ENCODE data around the gene ZBTB7C.
A peak's percentile ranks its signal among the peaks of the same experiment; 100 is the strongest.

ZBTB7C gene

DNA sequence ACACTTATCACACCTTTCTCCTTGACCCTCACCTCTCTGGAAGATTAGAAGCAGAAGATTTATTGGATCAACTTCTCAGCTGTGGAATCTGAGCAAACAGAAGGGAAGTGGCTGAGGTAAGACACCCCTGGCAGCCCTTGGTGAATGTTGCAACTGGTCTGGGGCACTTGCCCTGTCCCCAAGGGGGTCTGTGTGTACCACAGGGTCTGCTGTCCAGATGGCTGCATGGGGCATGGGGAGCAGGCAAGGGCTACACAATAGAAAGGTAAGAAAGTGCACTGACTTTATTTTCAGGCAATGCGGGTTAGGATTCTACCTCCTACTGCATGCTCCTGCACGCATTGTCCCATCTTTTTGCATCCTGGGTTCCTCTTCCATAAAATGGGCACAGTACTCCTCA, 240.3 kb downstream of the ZBTB7C start:
- Histone ChIP-seq H3K4me1 (ENCODE audit: control insufficient read depth, insufficient read depth, low read length) (peaks cover 23% of the 10 kb centered on the region; the same call in 1 of the 2 replicates), H3K27me3 (ENCODE audit: control insufficient read depth, insufficient read depth, low read length) (peaks cover 9% of the 10 kb centered on the region; the same call in 1 of the 2 replicates), H3K36me3 (ENCODE audit: control insufficient read depth, insufficient read depth, low read length) (no peaks in the 10 kb centered on the region), H3K9ac (ENCODE audit: low read length) (no peak overlapping the region), H3K4me3 (ENCODE audit: low read depth, low read length) (no peak overlapping the region), H3K9me3 (ENCODE audit: control insufficient read depth, insufficient read depth, low read depth, low read length) (no peaks in the 10 kb centered on the region), H3K27ac (ENCODE audit: low read depth, low read length) (no peak overlapping the region)

DNA sequence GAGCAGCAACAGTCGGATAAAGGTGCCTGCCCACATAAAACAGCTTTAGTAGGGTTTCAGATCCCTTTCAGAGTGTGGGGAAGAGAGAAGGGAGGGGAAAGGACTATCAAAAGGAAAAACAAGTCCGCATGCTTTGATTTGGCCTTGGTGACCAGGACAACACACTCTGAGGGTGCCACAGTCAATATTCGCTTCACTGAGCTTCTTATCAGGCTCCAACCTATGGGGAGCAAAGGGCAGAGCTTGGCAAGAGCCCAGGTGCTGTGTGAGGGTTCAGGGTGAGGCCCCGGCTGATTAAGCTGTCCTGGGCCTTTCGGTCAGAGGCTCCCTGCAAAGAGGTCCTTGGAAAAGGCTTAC, 241.3 kb downstream of the ZBTB7C start:
- Histone ChIP-seq H3K9ac (ENCODE audit: low read length) (no peak overlapping the region), H3K27ac (ENCODE audit: low read depth, low read length) (no peak overlapping the region), H3K4me1 (ENCODE audit: control insufficient read depth, insufficient read depth, low read length) (peaks cover 30% of the 10 kb centered on the region; the same call in 1 of the 2 replicates), H3K36me3 (ENCODE audit: control insufficient read depth, insufficient read depth, low read length) (no peaks in the 10 kb centered on the region), H3K27me3 (ENCODE audit: control insufficient read depth, insufficient read depth, low read length) (peaks cover 10% of the 10 kb centered on the region), H3K4me3 (ENCODE audit: low read depth, low read length) (no peak overlapping the region), H3K9me3 (ENCODE audit: control insufficient read depth, insufficient read depth, low read depth, low read length) (no peaks in the 10 kb centered on the region)

DNA sequence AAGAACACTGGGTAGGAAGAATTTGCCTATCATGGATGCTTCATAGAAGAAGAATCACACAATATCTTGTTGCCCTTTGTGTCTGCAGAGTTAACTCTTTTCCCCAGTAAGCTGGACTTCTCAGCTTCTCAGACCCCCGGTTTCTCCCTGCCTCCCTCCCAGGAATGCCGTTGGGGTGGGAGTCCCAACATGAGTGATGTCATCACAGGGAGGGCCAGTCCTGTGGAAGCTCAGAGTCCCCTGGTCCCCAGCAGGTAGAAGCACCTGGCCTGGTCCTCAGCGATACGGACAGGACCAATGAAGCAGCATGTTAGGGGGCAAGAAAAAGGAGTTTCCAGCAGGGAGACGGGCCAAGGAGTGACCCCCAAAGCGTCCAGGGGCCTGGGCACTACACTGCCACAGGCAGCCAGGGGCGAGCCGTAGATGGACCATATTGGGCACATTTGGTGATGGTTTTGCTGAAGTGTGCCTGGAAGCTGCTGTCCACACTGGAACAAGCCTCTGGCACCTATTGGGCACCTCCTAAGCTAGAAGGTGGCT, 242.8 kb downstream of the ZBTB7C start:
- H3K27ac ChIP-seq (ENCODE audit: low read depth, low read length): no peak overlapping the region

DNA sequence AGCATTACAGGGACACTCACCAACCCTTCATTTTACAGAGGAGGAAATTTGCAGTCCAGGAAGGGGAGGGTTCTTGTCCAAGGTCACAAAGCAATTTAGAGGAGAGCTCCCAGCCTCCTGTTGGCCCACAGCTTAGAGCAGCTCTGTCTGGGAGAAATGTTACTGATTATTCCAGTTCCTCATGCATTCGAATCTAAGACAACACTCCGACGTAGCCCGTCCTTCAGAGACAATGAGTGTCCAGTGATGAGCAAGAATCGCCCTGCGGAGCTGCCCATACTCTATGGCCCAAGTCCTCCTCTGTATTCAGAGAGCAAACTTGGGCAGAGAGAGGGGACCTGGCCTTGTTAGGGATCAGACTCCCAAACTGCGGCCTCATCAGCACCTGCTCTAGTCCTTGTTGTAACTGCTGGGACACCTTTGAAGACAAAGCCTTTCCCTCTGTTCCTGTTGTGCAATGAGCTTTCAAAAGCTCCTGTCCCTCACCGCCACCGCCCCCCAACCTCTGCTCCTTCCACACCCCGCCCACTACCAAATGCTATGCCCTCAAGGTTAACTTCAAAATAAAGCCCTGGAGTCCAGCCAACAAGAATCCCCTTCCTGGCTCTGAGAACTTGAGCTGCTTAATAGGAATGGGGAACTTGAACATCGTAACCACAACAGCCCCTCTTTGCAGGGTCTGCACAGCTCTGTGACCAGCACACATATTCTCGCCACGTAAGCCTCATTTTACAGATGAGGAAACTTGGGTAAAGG, 243.9 kb downstream of the ZBTB7C start:
- Histone ChIP-seq H3K36me3 (ENCODE audit: control insufficient read depth, insufficient read depth, low read length) (no peaks in the 10 kb centered on the region), H3K4me3 (ENCODE audit: low read depth, low read length) (no peak overlapping the region), H3K27ac (ENCODE audit: low read depth, low read length) (no peak overlapping the region), H3K27me3 (ENCODE audit: control insufficient read depth, insufficient read depth, low read length) (peaks cover 21% of the 10 kb centered on the region), H3K9me3 (ENCODE audit: control insufficient read depth, insufficient read depth, low read depth, low read length) (no peaks in the 10 kb centered on the region), H3K4me1 (ENCODE audit: control insufficient read depth, insufficient read depth, low read length) (peaks cover 35% of the 10 kb centered on the region), H3K9ac (ENCODE audit: low read length) (no peak overlapping the region)

More for the DNA sequence above, 242.8 kb downstream of the ZBTB7C start:
- no peak overlapping the region for H3K9ac ChIP-seq (ENCODE audit: low read length)
- H3K4me1 ChIP-seq (ENCODE audit: control insufficient read depth, insufficient read depth, low read length): peaks cover 35% of the 10 kb centered on the region
- no peaks in the 10 kb centered on the region for H3K9me3 ChIP-seq (ENCODE audit: control insufficient read depth, insufficient read depth, low read depth, low read length)
- no peaks in the 10 kb centered on the region for H3K36me3 ChIP-seq (ENCODE audit: control insufficient read depth, insufficient read depth, low read length)
- H3K27me3 ChIP-seq (ENCODE audit: control insufficient read depth, insufficient read depth, low read length): peaks cover 15% of the 10 kb centered on the region
- H3K4me3 ChIP-seq (ENCODE audit: low read depth, low read length): no peak overlapping the region

DNA sequence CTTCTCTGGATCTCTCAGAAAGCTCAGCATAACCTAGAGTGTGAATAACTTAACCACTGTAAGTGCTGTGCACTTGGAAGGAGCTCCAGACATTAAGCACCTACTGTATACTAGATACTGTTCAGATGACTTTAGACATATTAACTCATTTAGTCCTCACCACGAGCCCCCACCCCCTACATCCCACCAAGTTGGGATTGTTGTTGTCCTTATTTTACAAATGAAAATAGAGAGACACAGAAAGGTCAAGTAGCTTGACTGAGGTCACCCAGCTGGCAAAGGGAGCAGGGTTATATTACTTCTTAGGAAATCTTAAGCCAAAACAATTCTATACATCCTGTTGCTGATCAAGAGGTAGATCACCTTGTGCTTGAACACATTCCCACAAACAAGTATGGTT, 244.5 kb downstream of the ZBTB7C start:
- Histone ChIP-seq H3K4me3 (ENCODE audit: low read depth, low read length) (no peak overlapping the region), H3K4me1 (ENCODE audit: control insufficient read depth, insufficient read depth, low read length) (peaks cover 35% of the 10 kb centered on the region), H3K27ac (ENCODE audit: low read depth, low read length) (no peak overlapping the region), H3K9ac (ENCODE audit: low read length) (no peak overlapping the region), H3K27me3 (ENCODE audit: control insufficient read depth, insufficient read depth, low read length) (peaks cover 27% of the 10 kb centered on the region), H3K36me3 (ENCODE audit: control insufficient read depth, insufficient read depth, low read length) (no peaks in the 10 kb centered on the region), H3K9me3 (ENCODE audit: control insufficient read depth, insufficient read depth, low read depth, low read length) (no peaks in the 10 kb centered on the region)

DNA sequence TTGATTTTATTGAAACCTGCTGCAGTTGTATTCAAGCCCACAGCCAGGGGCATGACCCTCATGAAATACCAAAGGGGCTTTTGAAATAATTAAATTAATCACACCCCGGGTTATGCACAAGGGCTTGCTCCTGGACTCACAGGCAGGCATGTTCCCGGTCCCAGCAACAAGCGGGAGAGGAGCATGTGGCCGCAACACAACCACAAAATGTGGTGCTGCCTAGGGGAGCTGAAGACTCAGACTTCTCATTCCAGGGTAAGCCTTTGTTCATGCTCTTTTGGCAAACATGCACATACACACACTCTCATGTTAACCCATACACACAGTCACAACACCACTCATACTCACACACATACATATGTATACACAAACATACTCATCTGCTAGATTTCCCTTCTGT, 245.1 kb downstream of the ZBTB7C start:
- no peak overlapping the region for H3K4me3 ChIP-seq (ENCODE audit: low read depth, low read length)
- no peaks in the 10 kb centered on the region for H3K36me3 ChIP-seq (ENCODE audit: control insufficient read depth, insufficient read depth, low read length)
- H3K9me3 ChIP-seq (ENCODE audit: control insufficient read depth, insufficient read depth, low read depth, low read length): no peaks in the 10 kb centered on the region
- no peak overlapping the region for H3K27ac ChIP-seq (ENCODE audit: low read depth, low read length)
- peaks cover 32% of the 10 kb centered on the region for H3K27me3 ChIP-seq (ENCODE audit: control insufficient read depth, insufficient read depth, low read length)
- H3K9ac ChIP-seq (ENCODE audit: low read length): no peak overlapping the region
- H3K4me1 ChIP-seq (ENCODE audit: control insufficient read depth, insufficient read depth, low read length): peaks cover 35% of the 10 kb centered on the region

DNA sequence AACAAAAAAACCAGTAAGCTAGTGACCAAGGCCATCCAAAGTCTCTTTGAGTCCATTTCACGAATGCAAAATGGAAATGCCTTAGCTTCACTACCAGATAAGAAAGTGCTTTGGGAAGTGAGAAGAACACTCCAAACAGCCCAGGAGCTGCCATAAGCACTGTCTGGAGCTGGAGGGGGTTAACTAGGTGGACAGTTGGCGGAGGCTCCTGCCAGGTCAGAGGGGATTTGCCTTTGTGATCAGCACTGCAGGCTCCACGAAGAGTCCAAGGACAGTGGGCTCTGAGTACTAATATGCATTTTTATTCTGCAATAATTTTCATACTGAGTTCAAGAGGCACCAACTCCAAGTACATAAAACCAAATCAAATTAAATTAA, 245.5 kb downstream of the ZBTB7C start:
- Histone ChIP-seq H3K4me3 (ENCODE audit: low read depth, low read length) (no peak overlapping the region), H3K9ac (ENCODE audit: low read length) (no peak overlapping the region), H3K36me3 (ENCODE audit: control insufficient read depth, insufficient read depth, low read length) (no peaks in the 10 kb centered on the region), H3K4me1 (ENCODE audit: control insufficient read depth, insufficient read depth, low read length) (peaks cover 35% of the 10 kb centered on the region), H3K9me3 (ENCODE audit: control insufficient read depth, insufficient read depth, low read depth, low read length) (no peaks in the 10 kb centered on the region), H3K27ac (ENCODE audit: low read depth, low read length) (no peak overlapping the region), H3K27me3 (ENCODE audit: control insufficient read depth, insufficient read depth, low read length) (peaks cover 33% of the 10 kb centered on the region)

DNA sequence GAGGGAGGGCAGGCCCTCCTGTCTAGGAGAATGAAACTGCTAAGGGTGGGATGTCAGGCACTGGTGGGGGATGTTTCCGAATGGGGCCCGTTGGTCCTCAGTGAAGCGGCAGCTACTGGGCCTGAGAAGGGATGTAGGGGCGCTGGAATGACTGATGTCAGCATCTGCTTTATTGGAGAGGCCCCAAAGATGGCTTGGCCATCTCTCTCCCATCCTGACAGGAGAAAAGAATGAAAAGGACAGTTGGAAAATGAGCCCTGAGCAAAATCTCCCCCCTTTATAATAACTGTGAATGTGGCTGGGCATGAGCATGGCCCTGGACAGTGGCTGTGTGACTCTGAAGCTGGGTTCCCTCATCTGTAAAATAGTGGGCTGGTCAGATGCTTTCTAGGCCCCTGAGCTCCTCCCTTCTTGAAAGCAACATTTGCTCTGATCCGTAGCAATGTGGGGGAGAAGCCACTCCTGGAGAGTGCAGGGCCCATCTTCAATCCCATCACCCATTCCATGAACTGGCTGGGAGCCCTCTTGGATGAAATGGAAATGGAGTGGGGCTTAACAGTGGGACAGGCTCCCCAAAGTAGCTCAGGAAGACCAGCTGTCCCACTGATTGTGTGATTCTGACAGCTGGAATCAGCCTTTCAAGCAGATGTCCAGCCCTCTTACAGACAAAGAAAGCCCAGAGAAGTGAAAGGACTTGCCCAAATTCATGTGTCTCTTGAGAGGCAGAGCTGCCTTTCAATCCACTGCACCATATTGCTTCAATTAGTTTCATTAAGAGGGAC, 246.0 kb downstream of the ZBTB7C start:
- Histone ChIP-seq H3K9me3 (ENCODE audit: control insufficient read depth, insufficient read depth, low read depth, low read length) (no peaks in the 10 kb centered on the region), H3K27me3 (ENCODE audit: control insufficient read depth, insufficient read depth, low read length) (peaks cover 37% of the 10 kb centered on the region), H3K9ac (ENCODE audit: low read length) (no peak overlapping the region), H3K4me1 (ENCODE audit: control insufficient read depth, insufficient read depth, low read length) (peaks cover 35% of the 10 kb centered on the region), H3K27ac (ENCODE audit: low read depth, low read length) (no peak overlapping the region), H3K36me3 (ENCODE audit: control insufficient read depth, insufficient read depth, low read length) (no peaks in the 10 kb centered on the region), H3K4me3 (ENCODE audit: low read depth, low read length) (no peak overlapping the region)

DNA sequence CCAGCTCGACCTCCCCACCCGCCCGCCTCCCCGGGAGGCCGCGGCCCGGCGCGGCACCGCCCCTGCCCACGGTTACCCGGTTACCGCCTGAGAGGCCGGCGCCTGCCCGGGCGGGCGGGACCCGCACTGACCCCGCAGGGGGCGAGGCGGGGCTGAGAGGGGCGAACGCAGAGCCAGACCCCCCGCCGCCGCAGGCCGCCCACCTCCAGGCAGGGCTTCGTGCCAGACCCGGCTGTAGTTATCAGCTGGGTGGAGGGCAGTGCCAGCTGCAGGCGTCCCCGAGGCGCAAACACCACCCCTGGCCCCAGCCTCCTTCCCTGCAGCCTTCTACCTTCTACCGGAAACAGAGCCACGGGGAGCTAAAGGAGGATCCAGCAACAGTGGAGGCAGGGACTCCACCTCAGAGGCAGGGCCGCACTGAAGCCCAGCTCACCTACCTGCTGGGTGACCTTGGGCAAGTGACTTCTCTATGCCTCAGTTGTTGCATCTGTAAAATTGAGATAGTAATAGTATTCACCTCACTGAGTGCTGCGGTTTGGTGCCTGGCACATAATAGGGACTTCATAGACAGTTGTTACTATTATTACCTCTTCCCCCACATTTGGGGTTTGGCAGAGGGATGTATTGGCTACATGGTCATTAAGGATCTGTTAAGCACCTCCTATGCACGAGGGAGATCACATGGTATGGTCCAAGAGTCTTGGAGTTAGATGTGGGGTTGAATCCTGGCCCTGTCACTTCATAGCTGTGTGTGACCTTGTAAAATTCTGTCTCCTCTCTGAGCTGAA, 247.1 kb downstream of the ZBTB7C start:
- Histone ChIP-seq H3K9ac (ENCODE audit: low read length) (no peak overlapping the region), H3K27me3 (ENCODE audit: control insufficient read depth, insufficient read depth, low read length) (peaks cover 44% of the 10 kb centered on the region), H3K27ac (ENCODE audit: low read depth, low read length) (no peak overlapping the region), H3K36me3 (ENCODE audit: control insufficient read depth, insufficient read depth, low read length) (no peaks in the 10 kb centered on the region), H3K9me3 (ENCODE audit: control insufficient read depth, insufficient read depth, low read depth, low read length) (no peaks in the 10 kb centered on the region), H3K4me1 (ENCODE audit: control insufficient read depth, insufficient read depth, low read length) (peaks cover 31% of the 10 kb centered on the region), H3K4me3 (ENCODE audit: low read depth, low read length) (peak overlapping the region; percentile 67)

DNA sequence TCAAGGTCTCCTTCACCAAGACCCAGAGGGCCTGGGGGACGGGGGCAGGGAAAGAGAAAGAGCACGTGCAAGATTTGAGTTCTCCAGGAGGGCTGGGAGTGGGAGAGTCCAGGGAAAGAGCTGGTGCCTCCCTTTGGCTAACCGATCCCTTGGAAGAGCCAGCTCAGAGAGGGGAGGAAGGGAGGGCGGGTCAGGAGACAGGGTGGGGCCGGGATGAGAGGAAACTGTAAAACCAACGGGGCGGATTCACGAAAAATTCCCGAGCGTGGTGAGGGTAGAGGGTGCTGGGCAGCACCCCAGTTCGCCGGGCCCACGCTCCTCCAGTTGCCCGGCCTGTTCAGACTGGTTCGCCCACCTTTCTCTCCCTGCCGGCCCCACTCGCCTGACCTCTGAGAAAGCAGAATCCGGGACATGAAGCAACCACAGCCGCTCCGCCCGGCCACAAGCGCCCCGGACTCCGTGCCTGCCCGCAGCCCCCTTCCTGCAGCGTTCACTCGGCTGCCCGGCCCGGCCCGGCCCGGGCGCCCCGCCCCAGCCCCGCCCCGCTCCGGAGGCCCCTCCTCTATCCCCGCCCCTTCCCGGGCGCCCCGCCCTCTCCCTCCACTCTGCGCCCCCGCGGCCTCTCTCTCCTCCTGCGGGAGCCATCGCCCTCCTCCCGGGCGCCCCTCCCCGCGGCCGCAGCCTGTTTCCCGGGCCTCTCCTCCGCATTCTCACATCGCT, 247.8 kb downstream of the ZBTB7C start:
- Histone ChIP-seq H3K27me3 (ENCODE audit: control insufficient read depth, insufficient read depth, low read length) (peaks cover 44% of the 10 kb centered on the region), H3K36me3 (ENCODE audit: control insufficient read depth, insufficient read depth, low read length) (no peaks in the 10 kb centered on the region), H3K9ac (ENCODE audit: low read length) (peak overlapping the region; percentile 22), H3K27ac (ENCODE audit: low read depth, low read length) (no peak overlapping the region), H3K4me3 (ENCODE audit: low read depth, low read length) (peak overlapping the region; percentile 67), H3K9me3 (ENCODE audit: control insufficient read depth, insufficient read depth, low read depth, low read length) (no peaks in the 10 kb centered on the region), H3K4me1 (ENCODE audit: control insufficient read depth, insufficient read depth, low read length) (peaks cover 28% of the 10 kb centered on the region)
